HCT116 (cell line): ENCODE data around the gene TRIM31. TPM values are rescaled to one million over a fixed set of nuclear protein-coding genes. Genes with fewer than 3 reads are reported as not detected.

Experiments used
- ATAC-seq: fragments of 200-7000 bp; cut with Tn5 transposase; 2 replicates; pipeline ENCODE4 v1.9.1; 2020; ENCODE audit warnings: mild to moderate bottlenecking, moderate library complexity
- Bru-seq: library from RNA; stranded (reverse); fragments of 400-500 nt; gene quantifications from one replicate; lab custom pipeline; 2021; lab: Mats Ljungman, UMichigan
- BruChase-seq, 2 experiments: library from RNA; stranded (reverse); fragments of 400-500 nt; gene quantifications; one replicate each; lab custom pipeline; 2021; lab: Mats Ljungman, UMichigan
- BruUV-seq: library from RNA; stranded (reverse); fragments of 400-500 nt; replicated peaks from 2 replicates; lab custom pipeline; 2021; lab: Mats Ljungman, UMichigan
- CTCF ChIA-PET: fragments of 300-600 bp; sonication (Branson Sonifier 250); formaldehyde crosslinking; loops from one replicate; lab custom pipeline; 2021; ENCODE audit warnings: antibody characterized with exemption; lab: Charles Lee
- POLR2A ChIA-PET: fragments of 300-600, 350-600 bp; sonication (Branson Sonifier 250); formaldehyde crosslinking; loops from one replicate; lab custom pipeline; 2021; ENCODE audit warnings: antibody characterized with exemption; lab: Charles Lee
- RAD21 ChIA-PET, 2 experiments: fragments of 300-600 bp; sonication (Branson Sonifier 250); formaldehyde crosslinking; loops; one replicate each; lab custom pipeline; 2023; ENCODE audit warnings: low total read pairs in 2 of 2; ENCODE audit not compliant: uncharacterized antibody in 2 of 2, unreplicated experiment in 2 of 2, low non-redundant PET in 1 of 2; lab: Charles Lee
- DNase-seq: peaks from one replicate; pipeline ENCODE4 v3.0.0-alpha.2; 2010; ENCODE audit warnings: low read depth, low spot score
- H2AFZ ChIP-seq: fragments of 200-600 bp; shearing (Covaris generic), sonication (generic); 2 replicates; pipeline ENCODE4 v1.6.1; 2017; ENCODE audit warnings: low read depth, mixed run types, mixed read lengths, antibody characterized with exemption, low read length; ENCODE audit not compliant: poor library complexity, severe bottlenecking
- H3K27ac ChIP-seq: 2 replicates; pipeline ENCODE4 v1.5.1; 2012; ENCODE audit warnings: low read depth, low read length
- H3K27me3 ChIP-seq: fragments of 200-600 bp; sonication (generic); 2 replicates; pipeline ENCODE4 v1.6.1; 2016; ENCODE audit warnings: mixed run types, low read length, mixed read lengths; ENCODE audit not compliant: insufficient read depth
- H3K36me3 ChIP-seq, 2 experiments: fragments of 200-500 bp in 1 of 2; fragments of 200-600 bp in 1 of 2; sonication (Bioruptor generic) in 1 of 2; sonication (generic) in 1 of 2; 2 replicates each; pipeline versions ENCODE4 v1.5.1 to v1.6.1; 2014 to 2016; ENCODE audit warnings: low read length in 2 of 2, inconsistent platforms in 1 of 2, mixed read lengths in 1 of 2, mixed run types in 1 of 2; ENCODE audit not compliant: insufficient read depth in 2 of 2, control insufficient read depth in 1 of 2
- H3K4me1 ChIP-seq, 2 experiments: fragments of 200-600 bp in 1 of 2; sonication (generic) in 1 of 2; 2 replicates each; pipeline versions ENCODE4 v1.5.1 to v1.6.1; 2012 to 2017; ENCODE audit warnings: low read length in 2 of 2, inconsistent platforms in 1 of 2, mild to moderate bottlenecking in 1 of 2, mixed read lengths in 1 of 2, mixed run types in 1 of 2, moderate library complexity in 1 of 2; ENCODE audit not compliant: insufficient read depth in 2 of 2, control insufficient read depth in 1 of 2
- H3K4me2 ChIP-seq: fragments of 200-600 bp; sonication (generic); 2 replicates; pipeline ENCODE4 v1.6.1; 2017; ENCODE audit warnings: mixed run types, low read length, mixed read lengths
- H3K4me3 ChIP-seq, 2 experiments: fragments of 200-600 bp in 1 of 2; sonication (generic) in 1 of 2; replicated peaks in 1 of 2; 2 replicates each; pipeline ENCODE4 v1.5.1; 2011 to 2016; ENCODE audit warnings: low read length in 2 of 2, control low read depth in 1 of 2, low read depth in 1 of 2, mild to moderate bottlenecking in 1 of 2, mixed read lengths in 1 of 2, mixed run types in 1 of 2
- H3K79me2 ChIP-seq: fragments of 200-600 bp; sonication (generic); 2 replicates; pipeline ENCODE4 v1.6.1; 2017; ENCODE audit warnings: mild to moderate bottlenecking, mixed run types, low read length, moderate library complexity, mixed read lengths; ENCODE audit not compliant: insufficient read depth
- H3K9ac ChIP-seq: fragments of 200-600 bp; sonication (generic); 2 replicates; pipeline ENCODE4 v1.6.1; 2016; ENCODE audit warnings: low read length, mixed read lengths
- H3K9me2 ChIP-seq: fragments of 200-600 bp; sonication (generic), shearing (Covaris generic); 2 replicates; pipeline ENCODE4 v1.6.1; 2017; ENCODE audit warnings: mixed run types, mild to moderate bottlenecking, moderate library complexity; ENCODE audit not compliant: insufficient read depth
- H3K9me3 ChIP-seq, 2 experiments: fragments of 200-500 bp in 1 of 2; fragments of 200-600 bp in 1 of 2; sonication (Bioruptor generic) in 1 of 2; sonication (generic) in 1 of 2; 2 replicates each; pipeline ENCODE4 v1.6.1; 2014 to 2017; ENCODE audit warnings: low read length in 2 of 2, mixed read lengths in 2 of 2, inconsistent platforms in 1 of 2, low read depth in 1 of 2, mild to moderate bottlenecking in 1 of 2, mixed run types in 1 of 2, moderate library complexity in 1 of 2; ENCODE audit not compliant: control insufficient read depth in 1 of 2, insufficient read depth in 1 of 2
- H4K20me1 ChIP-seq: fragments of 200-600 bp; sonication (generic), shearing (Covaris generic); 2 replicates; pipeline ENCODE4 v1.6.1; 2017; ENCODE audit warnings: mixed run types, mild to moderate bottlenecking, moderate library complexity; ENCODE audit not compliant: insufficient read depth
- ELF1 ChIP-seq: IDR thresholded peaks from 2 replicates; pipeline ENCODE4 v1.6.1; 2012; ENCODE audit warnings: low read depth, borderline replicate concordance
- EZH2 ChIP-seq: fragments of 200-600 bp; sonication (generic); IDR thresholded peaks from 2 replicates; pipeline ENCODE4 v1.6.1; 2017; ENCODE audit warnings: antibody characterized with exemption, mixed run types
- FOSL1 ChIP-seq: IDR thresholded peaks from 2 replicates; pipeline ENCODE4 v1.6.1; 2012; ENCODE audit warnings: low read depth
- POLR2AphosphoS5 ChIP-seq: IDR thresholded peaks from 2 replicates; pipeline ENCODE4 v1.6.1; 2011; ENCODE audit warnings: mild to moderate bottlenecking, low read depth, low read length, moderate library complexity
- SIN3A ChIP-seq: IDR thresholded peaks from 2 replicates; pipeline ENCODE4 v1.6.1; 2012; ENCODE audit warnings: low read depth
- SP1 ChIP-seq: IDR thresholded peaks from 2 replicates; pipeline ENCODE4 v1.6.1; 2012; ENCODE audit warnings: low read depth
- SRF ChIP-seq: IDR thresholded peaks from 2 replicates; pipeline ENCODE4 v1.6.1; 2012; ENCODE audit warnings: low read depth
- YY1 ChIP-seq: IDR thresholded peaks from 2 replicates; pipeline ENCODE4 v1.6.1; 2011; ENCODE audit warnings: low read length, low read depth, moderate library complexity, mild to moderate bottlenecking; ENCODE audit not compliant: insufficient replicate concordance; ENCODE audit errors: extremely low read depth
- ZFX ChIP-seq: fragments of 450-650 bp; IDR thresholded peaks from 2 replicates; pipeline ENCODE4 v1.6.1; 2017
- intact Hi-C: fragments of 100-400 bp; cut with micrococcal nuclease; formaldehyde crosslinking; loops from 2 replicates; pipeline ENCODE4 v1.10.0; 2022
- long read RNA-seq: library from polyadenylated mRNA; unstranded; transcript quantifications from one replicate; pipeline ENCODE4 v2.0.0, GENCODE V29; 2021; ENCODE audit not compliant: unreplicated experiment
- polyA plus RNA-seq: library from polyadenylated mRNA; unstranded; fragments of >200 nt; gene quantifications from 2 replicates; pipeline ENCODE4 v1.2.1, GENCODE V29; 2012; ENCODE audit warnings: missing spikeins
- total RNA-seq: library from RNA; stranded (reverse); gene quantifications from one replicate; pipeline ENCODE4 v1.2.1, GENCODE V29; 2021; ENCODE audit not compliant: unreplicated experiment
- TF ChIP-seq, protein P1 (sequence below): IDR thresholded peaks from 2 replicates; pipeline ENCODE4 v1.6.1; 2012
- TF ChIP-seq, protein P2 (sequence below): IDR thresholded peaks from 2 replicates; pipeline ENCODE4 v1.6.1; 2011; ENCODE audit warnings: mild to moderate bottlenecking, low read length, moderate library complexity; ENCODE audit not compliant: insufficient replicate concordance; ENCODE audit errors: extremely low read depth
- TF ChIP-seq, protein P3 (sequence below): IDR thresholded peaks from 2 replicates; pipeline ENCODE4 v1.6.1; 2012
- TF ChIP-seq, protein P4 (sequence below): IDR thresholded peaks from 2 replicates; pipeline ENCODE4 v1.6.1; 2012; ENCODE audit warnings: low read depth

The TRIM31 gene, protein sequence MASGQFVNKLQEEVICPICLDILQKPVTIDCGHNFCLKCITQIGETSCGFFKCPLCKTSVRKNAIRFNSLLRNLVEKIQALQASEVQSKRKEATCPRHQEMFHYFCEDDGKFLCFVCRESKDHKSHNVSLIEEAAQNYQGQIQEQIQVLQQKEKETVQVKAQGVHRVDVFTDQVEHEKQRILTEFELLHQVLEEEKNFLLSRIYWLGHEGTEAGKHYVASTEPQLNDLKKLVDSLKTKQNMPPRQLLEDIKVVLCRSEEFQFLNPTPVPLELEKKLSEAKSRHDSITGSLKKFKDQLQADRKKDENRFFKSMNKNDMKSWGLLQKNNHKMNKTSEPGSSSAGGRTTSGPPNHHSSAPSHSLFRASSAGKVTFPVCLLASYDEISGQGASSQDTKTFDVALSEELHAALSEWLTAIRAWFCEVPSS
- total RNA-seq (not detected), Bru-seq, nascent RNA (not detected), BruChase-seq, experiment 1, labeled RNA remaining after a 6-hour chase (not detected), BruChase-seq, experiment 2, labeled RNA remaining after a 2-hour chase (percentile 7 among the genes with signal in this experiment)
- polyA plus RNA-seq = 0.11 and 0.36 TPM in 2 replicates
- long read RNA-seq, partial matches to known transcripts = 0 of 1 reads
- long read RNA-seq, other reads (novel, unspliced or antisense) = 1 of 1 reads

DNA sequence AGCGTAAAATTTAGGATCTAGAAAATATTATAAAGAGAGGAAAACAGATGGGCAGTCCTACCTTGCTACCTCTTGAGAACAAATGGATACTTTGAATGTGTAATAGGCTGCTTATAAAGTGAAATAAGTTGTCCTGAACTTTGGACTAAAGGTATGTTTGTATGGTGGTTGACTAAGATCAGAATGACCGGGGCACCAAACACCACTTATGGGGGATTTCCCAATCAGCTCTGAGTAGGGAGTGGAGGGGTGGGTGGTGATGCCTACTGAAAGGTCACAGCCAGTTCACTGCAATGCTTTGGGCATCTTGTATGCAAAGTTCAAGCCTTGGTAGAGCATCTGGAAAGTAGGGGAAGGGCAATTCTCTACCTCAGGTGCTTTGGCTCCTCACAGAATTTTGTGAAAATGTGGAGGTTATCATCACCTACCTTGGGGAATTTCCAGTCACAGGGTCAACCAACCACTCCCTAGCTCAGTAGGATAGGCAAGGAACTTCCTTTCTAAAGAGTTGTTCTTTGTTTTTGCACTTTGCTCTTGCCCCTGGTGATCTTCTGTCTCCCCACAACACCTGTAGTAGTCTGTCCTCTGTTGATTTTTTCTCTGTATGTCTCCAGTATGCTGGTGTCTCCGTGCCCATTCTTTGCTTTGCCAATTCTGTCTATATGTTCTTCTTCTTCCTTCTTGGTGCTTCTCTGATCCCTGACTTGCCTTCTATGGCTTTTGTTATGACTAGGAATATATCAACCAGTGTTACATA, at the start of gene TRIM31:
Gene TRIM31 (minus strand): TSS at position 88 of the 757 bp plus-strand sequence. CDS start 285 bp downstream, outside the sequence.
- Histone ChIP-seq H3K9ac (no peak within 1 kb of the TSS), H3K36me3 (no peaks in the 10 kb centered on the region), H2AFZ (no peak within 1 kb of the TSS), H3K27me3 (no peaks in the 10 kb centered on the region), H3K4me2 (no peak within 1 kb of the TSS), H3K4me1 (no peaks in the 10 kb centered on the region; a peak in 1 of 4 replicates), H3K27ac (no peak within 1 kb of the TSS), H3K9me3 (no peaks in the 10 kb centered on the region), H3K9me2 (no peaks in the 10 kb centered on the region), H3K4me3 (no peak within 1 kb of the TSS), H3K79me2 (no peaks in the 10 kb centered on the region), H4K20me1 (no peaks in the 10 kb centered on the region)
- intact Hi-C loops = no loop called here
- DNase-seq = no peak
- CTCF ChIA-PET = no interaction called here
- ATAC-seq = no peak
- BruUV-seq = no TSS peak
- RAD21 ChIA-PET = no interaction called here
- TF ChIP-seq, protein P1, sequence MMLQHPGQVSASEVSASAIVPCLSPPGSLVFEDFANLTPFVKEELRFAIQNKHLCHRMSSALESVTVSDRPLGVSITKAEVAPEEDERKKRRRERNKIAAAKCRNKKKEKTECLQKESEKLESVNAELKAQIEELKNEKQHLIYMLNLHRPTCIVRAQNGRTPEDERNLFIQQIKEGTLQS = no peak
- TF ChIP-seq, protein P2, sequence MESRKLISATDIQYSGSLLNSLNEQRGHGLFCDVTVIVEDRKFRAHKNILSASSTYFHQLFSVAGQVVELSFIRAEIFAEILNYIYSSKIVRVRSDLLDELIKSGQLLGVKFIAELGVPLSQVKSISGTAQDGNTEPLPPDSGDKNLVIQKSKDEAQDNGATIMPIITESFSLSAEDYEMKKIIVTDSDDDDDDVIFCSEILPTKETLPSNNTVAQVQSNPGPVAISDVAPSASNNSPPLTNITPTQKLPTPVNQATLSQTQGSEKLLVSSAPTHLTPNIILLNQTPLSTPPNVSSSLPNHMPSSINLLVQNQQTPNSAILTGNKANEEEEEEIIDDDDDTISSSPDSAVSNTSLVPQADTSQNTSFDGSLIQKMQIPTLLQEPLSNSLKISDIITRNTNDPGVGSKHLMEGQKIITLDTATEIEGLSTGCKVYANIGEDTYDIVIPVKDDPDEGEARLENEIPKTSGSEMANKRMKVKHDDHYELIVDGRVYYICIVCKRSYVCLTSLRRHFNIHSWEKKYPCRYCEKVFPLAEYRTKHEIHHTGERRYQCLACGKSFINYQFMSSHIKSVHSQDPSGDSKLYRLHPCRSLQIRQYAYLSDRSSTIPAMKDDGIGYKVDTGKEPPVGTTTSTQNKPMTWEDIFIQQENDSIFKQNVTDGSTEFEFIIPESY = no peak
- TF ChIP-seq YY1 (no peak), ELF1 (no peak), ZFX (no peak), EZH2 (no peak), SRF (no peak), SIN3A (no peak), FOSL1 (no peak), POLR2AphosphoS5 (no peak), SP1 (no peak)
- TF ChIP-seq, protein P3, sequence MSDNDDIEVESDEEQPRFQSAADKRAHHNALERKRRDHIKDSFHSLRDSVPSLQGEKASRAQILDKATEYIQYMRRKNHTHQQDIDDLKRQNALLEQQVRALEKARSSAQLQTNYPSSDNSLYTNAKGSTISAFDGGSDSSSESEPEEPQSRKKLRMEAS = no peak
- TF ChIP-seq, protein P4, sequence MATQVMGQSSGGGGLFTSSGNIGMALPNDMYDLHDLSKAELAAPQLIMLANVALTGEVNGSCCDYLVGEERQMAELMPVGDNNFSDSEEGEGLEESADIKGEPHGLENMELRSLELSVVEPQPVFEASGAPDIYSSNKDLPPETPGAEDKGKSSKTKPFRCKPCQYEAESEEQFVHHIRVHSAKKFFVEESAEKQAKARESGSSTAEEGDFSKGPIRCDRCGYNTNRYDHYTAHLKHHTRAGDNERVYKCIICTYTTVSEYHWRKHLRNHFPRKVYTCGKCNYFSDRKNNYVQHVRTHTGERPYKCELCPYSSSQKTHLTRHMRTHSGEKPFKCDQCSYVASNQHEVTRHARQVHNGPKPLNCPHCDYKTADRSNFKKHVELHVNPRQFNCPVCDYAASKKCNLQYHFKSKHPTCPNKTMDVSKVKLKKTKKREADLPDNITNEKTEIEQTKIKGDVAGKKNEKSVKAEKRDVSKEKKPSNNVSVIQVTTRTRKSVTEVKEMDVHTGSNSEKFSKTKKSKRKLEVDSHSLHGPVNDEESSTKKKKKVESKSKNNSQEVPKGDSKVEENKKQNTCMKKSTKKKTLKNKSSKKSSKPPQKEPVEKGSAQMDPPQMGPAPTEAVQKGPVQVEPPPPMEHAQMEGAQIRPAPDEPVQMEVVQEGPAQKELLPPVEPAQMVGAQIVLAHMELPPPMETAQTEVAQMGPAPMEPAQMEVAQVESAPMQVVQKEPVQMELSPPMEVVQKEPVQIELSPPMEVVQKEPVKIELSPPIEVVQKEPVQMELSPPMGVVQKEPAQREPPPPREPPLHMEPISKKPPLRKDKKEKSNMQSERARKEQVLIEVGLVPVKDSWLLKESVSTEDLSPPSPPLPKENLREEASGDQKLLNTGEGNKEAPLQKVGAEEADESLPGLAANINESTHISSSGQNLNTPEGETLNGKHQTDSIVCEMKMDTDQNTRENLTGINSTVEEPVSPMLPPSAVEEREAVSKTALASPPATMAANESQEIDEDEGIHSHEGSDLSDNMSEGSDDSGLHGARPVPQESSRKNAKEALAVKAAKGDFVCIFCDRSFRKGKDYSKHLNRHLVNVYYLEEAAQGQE = no peak
- POLR2A ChIA-PET = no interaction called here
